Medulla oblongata (tissue), 1 donor: ENCODE measurements around the gene HAT1.

Experiments
- DNase-seq: peaks from one replicate; pipeline ENCODE4 v3.0.0-alpha.2; 2015; ENCODE audit errors: extremely low spot score

Gene HAT1

GRCh38 chr2:171919453-171919852, 2.8 kb upstream of the HAT1 start:
- DNase-seq, result no peak

GRCh38 chr2:171921970-171922229, 361 bp upstream of the HAT1 start:
- DNase-seq, result no peak

DNA sequence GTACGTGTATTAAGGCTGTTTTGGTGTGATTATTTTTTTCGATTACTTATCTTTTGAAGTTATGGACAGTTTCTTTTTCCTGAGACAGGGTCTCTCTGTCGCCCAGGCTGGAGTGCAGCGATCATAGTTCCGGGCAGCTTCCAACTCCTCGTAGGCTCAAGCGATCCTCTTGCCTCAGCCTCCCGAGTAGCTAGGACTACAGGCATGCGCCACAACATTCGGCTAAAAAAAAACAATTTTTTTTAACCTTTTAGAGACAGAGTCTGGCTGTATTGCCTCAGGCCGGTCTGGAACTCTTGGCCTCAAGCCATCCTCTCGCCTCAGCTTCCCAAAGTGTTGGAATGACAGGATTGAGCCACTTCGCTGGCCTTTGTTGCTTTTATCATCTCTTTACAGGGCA, 945 bp downstream of the HAT1 start:
- no peak for DNase-seq

DNA sequence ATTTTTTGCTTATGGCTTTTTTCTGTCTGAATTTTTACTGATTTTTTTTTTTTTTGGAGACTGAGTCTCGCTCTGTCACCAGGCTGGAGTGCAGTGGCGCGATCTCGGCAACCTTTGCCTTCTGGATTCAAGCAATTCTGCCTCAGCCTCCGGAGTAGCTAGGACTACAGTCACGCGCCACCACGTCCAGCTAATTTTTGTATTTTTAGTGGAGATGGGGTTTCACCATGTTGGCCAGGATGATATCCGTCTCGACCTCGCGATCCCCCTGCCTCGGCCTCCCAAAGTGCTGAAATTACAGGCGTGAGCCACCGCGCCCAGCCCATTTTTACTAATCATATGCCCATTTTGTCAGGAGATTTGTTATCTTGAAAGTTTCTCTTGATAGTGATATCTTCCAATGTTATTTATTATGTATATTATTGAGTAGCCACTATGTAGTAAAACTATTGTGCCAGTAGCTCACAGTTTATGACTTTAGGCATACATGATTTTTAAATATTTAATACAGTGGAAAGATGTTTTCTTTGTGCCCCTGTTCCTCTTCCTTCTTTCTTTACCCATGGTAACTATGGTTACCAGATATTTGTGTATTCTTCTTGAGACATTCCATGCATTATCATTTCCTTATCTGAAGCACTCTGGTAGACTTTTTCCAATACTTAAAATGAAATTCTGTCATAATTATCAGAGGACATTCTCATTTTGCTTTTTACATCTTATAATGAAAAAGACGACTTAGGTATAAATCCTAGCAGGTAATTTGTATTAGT, 2.1 kb downstream of the HAT1 start:
- DNase-seq, result no peak

GRCh38 chr2:171930385-171930784, 8.1 kb downstream of the HAT1 start:
- no peak for DNase-seq

GRCh38 chr2:171939058-171939742, 16.9 kb downstream of the HAT1 start:
- DNase-seq, result no peak

GRCh38 chr2:171939743-171940071, 17.4 kb downstream of the HAT1 start:
- DNase-seq, result no peak

GRCh38 chr2:171941316-171941699, 19.0 kb downstream of the HAT1 start:
- DNase-seq, result no peak

DNA sequence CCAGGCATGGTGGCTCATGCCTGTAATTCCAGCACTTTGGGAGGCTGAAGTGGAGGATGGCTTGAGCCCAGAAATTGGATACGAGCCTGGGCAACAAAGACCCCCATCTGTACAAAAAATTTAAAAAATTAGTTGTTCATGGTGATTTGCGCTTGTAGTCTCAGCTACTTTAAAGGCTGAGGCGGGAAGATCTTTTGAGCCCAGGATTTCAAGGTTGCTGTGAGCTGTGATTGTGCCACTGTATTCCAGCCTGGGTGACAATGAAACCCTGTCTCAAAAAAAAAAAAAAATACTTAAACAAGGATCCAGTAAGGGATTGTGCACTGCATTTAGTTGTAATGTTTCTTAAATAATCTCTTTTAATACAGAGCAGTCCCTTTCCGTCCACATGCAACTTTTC, 21.6 kb downstream of the HAT1 start:
- DNase-seq, result no peak

GRCh38 chr2:171952276-171952675, 30.0 kb downstream of the HAT1 start:
- no peak for DNase-seq

- no peak for DNase-seq
Observed at GRCh38 chr2:171952748-171953147, 30.5 kb downstream of the HAT1 start.

DNA sequence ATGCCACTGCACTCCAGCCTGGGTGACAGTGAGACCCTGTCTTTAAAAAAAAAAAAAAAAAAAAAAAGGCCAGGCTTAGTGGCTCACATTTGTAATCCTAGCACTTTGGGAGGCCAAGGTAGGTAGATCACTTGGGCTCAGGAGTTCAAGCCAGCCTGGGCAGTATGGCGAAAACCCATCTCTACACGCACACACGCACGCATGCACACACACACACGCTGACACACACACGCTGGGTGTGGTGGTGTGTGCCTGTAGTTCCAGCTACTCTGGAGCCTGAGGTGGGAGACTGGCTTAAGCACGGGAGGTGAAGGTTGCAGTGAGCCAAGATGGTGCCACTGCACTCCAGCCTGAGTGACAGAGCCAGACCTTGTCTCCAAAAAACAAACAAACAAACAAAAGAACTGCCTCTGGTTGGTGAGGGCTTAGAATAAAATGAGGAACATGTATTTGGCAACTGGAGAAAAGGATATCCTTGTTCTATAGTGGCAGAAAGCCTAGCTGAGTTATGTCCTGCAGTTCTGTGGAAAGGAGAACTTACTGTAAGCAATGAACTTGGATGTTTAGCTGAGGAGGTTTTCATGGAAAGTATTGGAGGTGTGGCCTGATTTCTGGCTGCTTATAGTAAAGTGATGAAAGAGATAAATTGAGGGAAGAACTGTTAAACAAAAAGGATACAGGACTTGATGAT, 34.0 kb downstream of the HAT1 start:
- DNase-seq, result peak; percentile 27

- DNase-seq, result no peak
Observed at GRCh38 chr2:171957061-171957460, 34.8 kb downstream of the HAT1 start.

GRCh38 chr2:171958475-171958874, 36.2 kb downstream of the HAT1 start:
- DNase-seq, result no peak

DNA sequence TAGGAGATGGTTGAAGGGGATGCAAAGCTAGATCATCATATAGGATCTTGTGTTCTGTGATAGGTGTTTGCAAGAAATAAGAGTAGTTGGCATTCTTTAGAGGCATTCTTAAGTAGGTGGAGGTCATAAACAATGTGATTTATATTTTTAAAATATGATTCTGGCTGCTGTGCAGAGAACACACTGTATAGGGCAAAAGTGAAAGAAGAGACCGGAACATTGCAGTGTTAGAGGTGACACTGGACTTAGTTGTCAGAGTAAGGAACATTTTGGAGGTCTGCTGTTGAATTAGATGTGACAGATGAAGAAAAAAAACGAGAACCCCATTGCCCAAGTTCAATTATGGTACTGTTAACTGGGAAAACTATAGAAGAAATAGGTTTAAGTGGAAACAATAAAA, 37.7 kb downstream of the HAT1 start:
- no peak for DNase-seq

DNA sequence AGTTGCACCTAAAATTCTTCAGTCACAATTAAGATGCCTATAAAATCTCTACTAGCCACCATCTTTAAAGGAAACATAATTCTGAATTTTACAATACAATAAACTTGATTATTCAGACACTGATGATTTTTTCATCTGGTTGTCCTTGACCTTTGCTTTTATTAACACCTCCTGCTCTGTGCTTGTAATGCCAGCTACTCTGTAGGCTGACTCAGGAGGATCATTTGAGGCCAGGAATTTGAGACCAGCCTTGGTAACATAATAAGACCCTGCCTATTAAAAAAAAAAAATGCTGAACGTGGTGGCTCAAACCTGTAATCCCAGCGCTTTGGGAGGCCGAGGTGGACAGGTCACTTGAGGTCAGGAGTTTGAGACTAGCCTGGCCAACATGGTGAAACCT, 38.3 kb downstream of the HAT1 start:
- no peak for DNase-seq

- no peak for DNase-seq
Observed at GRCh38 chr2:171963198-171963597, 40.9 kb downstream of the HAT1 start.

- DNase-seq, result no peak
Observed at GRCh38 chr2:171964308-171964707, 42.0 kb downstream of the HAT1 start.

DNA sequence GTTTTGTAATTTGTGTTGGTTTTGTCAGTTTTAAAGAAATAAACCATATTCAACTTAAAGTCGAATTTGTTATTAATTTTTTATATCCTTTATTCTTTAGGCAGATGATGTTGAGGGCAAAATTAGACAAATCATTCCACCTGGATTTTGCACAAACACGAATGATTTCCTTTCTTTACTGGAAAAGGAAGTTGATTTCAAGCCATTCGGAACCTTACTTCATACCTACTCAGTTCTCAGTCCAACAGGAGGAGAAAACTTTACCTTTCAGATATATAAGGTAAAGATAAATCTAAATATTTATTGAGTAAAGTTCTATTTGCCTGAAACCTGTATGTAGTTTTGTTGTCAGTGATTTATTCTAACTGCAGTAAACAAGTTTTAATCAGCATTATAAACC, 43.0 kb downstream of the HAT1 start:
- no peak for DNase-seq

GRCh38 chr2:171965661-171966060, 43.4 kb downstream of the HAT1 start:
- no peak for DNase-seq

GRCh38 chr2:171966235-171966634, 44.0 kb downstream of the HAT1 start:
- DNase-seq, result no peak

DNA sequence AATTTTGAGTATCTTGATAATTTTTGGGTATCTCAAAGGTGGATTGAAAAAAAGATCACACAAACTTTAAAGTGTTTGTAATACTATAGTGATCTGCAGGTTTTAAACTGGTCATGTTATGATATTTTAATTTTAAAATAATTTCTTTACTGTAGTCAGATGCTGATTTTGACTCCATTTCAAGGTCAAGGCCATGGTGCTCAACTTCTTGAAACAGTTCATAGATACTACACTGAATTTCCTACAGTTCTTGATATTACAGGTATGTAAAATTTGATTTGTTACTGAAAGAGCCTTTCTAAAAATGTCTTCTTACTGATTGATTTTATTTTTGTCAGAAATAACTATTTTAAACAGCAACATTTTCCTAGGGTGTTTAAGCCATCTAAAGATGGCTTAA, 44.4 kb downstream of the HAT1 start:
- no peak for DNase-seq

GRCh38 chr2:171968509-171968908, 46.2 kb downstream of the HAT1 start:
- no peak for DNase-seq
